Sigmoid colon (tissue), 4 donors: Measurements from ENCODE around the gene BCAR3.

Experiments
- CTCF ChIP-seq, 4 experiments: fragments of 450-650 bp in 3 of 4; fragments of 200-600 bp in 1 of 4; IDR thresholded peaks; one replicate each; pipeline ENCODE4 v1.5.1; 2016 to 2019; ENCODE audit warnings: antibody characterized with exemption in 4 of 4, mild to moderate bottlenecking in 3 of 4, moderate library complexity in 2 of 4
- EP300 ChIP-seq, 4 donors: sonication (generic); formaldehyde crosslinking; IDR thresholded peaks; one replicate each; pipeline ENCODE4 v1.6.1; 2017; ENCODE audit warnings: antibody characterized with exemption in 4 of 4
- POLR2A ChIP-seq, 2 donors: fragments of 450-650 bp; IDR thresholded peaks; one replicate each; pipeline ENCODE4 v1.6.1; 2016; ENCODE audit warnings: antibody characterized with exemption in 2 of 2, mild to moderate bottlenecking in 2 of 2, moderate library complexity in 2 of 2

DNA sequence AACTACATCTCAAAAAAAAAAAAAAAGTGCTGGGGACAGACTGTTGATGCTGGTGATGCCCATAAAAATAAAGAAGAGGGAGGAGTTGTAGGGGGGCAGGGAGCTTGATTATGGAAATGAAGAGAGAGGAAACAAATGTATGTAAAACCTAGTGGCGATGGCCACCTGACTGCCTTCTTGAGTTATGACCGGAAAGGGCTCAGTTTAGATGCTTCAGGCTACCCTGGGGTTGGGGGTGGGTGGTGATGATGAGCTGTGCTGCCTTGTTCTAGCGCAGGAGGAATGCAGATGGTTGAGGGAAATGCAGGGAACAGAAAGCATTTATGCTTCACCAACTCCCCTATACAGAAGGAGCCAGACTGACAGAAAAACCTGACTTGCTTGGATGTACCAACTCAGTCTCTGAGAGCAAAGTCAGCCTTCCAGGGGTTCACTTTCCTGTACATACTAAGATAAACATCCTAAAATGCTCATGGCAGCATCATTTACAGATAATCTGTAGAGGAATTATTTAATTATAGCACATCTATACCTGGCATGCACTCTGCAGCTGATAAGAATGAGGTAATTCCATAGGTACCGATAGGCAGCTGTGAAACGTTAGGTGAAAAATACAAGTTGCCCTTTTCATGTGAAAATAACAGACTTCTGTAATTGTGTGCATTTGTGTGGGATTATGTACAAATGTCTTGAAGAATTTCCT is 8.0 kb upstream of the BCAR3 start:
- TF ChIP-seq CTCF (IDR thresholded peaks at IDR 0.05), result no peak
- no peak for TF ChIP-seq POLR2A (IDR thresholded peaks at IDR 0.05)
- TF ChIP-seq EP300 (IDR thresholded peaks at IDR 0.05), result no peak
